Right atrium auricular region (tissue), 2 donors: ENCODE data around the gene LRTM1. TPM values are rescaled to one million over a fixed set of nuclear protein-coding genes. Genes with fewer than 3 reads are reported as not detected.

Experiments used
- DNase-seq: peaks from one replicate; pipeline ENCODE4 v3.0.0-alpha.2; 2019; ENCODE audit warnings: low spot score
- H3K27ac ChIP-seq, 2 donors: fragments of 200-600 bp; sonication (generic); 1 replicate in 1 of 2; 2 replicates in 1 of 2; pipeline ENCODE4 v1.5.1; 2016 to 2019
- H3K27me3 ChIP-seq, 2 donors: fragments of 200-600 bp; sonication (generic); one replicate each; pipeline versions ENCODE4 v1.5.1 to v1.6.0; 2017 to 2019
- H3K36me3 ChIP-seq: fragments of 200-600 bp; sonication (generic); one replicate; pipeline ENCODE4 v1.5.1; 2016
- H3K4me1 ChIP-seq, 2 donors: fragments of 200-600 bp; sonication (generic); one replicate each; pipeline versions ENCODE4 v1.5.1 to v1.6.0; 2017 to 2019
- H3K4me3 ChIP-seq, 2 donors: fragments of 200-600 bp; sonication (generic); 1 replicate in 1 of 2; 2 replicates in 1 of 2; pipeline ENCODE4 v1.5.1; 2017 to 2019; ENCODE audit warnings: mild to moderate bottlenecking in 1 of 2, moderate library complexity in 1 of 2
- H3K9me3 ChIP-seq, 2 donors: fragments of 200-600 bp; sonication (generic); one replicate each; pipeline ENCODE4 v1.5.1; 2019
- CTCF ChIP-seq, 2 donors: fragments of 200-600 bp; sonication (generic); IDR thresholded peaks; one replicate each; pipeline ENCODE4 v1.5.1; 2019; ENCODE audit warnings: antibody characterized with exemption in 2 of 2
- total RNA-seq, 2 donors: library from RNA; depleted of rRNA; stranded (reverse); fragments of >200 nt; gene quantifications; one replicate each; pipeline ENCODE4 v1.1.0, GENCODE V29; 2016

LRTM1 gene
- total RNA-seq, 2 donors from 2014 or later: not detected

- Histone ChIP-seq H3K9me3 (no peaks in the 10 kb centered on the region), H3K27me3 (no peaks in the 10 kb centered on the region), H3K4me3 (no peak overlapping the region), H3K36me3 (no peaks in the 10 kb centered on the region), H3K27ac (peak overlapping the region in 1 of 2 donors; percentile 34), H3K4me1 (peaks cover 0 to 9% of the 10 kb centered on the region in 2 donors)
- DNase-seq: no peak
- no peak for TF ChIP-seq CTCF (IDR thresholded peaks at IDR 0.05)
These were observed 25.8 kb downstream of the LRTM1 start for GRCh38 chr3:54901906-54902685.

GRCh38 chr3:54900838-54901591 lies 26.8 kb downstream of the LRTM1 start:
- H3K27me3 ChIP-seq: no peaks in the 10 kb centered on the region
- DNase-seq: no peak
- H3K9me3 ChIP-seq: no peaks in the 10 kb centered on the region
- H3K4me1 ChIP-seq: peaks cover 0 to 9% of the 10 kb centered on the region in 2 donors
- no peaks in the 10 kb centered on the region for H3K36me3 ChIP-seq
- TF ChIP-seq CTCF (IDR thresholded peaks at IDR 0.05): no peak
- H3K4me3 ChIP-seq: no peak overlapping the region
- H3K27ac ChIP-seq: peak overlapping the region in 1 of 2 donors; percentile 34

GRCh38 chr3:54899273-54899672 lies 28.6 kb downstream of the LRTM1 start:
- no peak for TF ChIP-seq CTCF (IDR thresholded peaks at IDR 0.05)
- no peaks in the 10 kb centered on the region for H3K36me3 ChIP-seq
- H3K27me3 ChIP-seq: no peaks in the 10 kb centered on the region
- no peak overlapping the region for H3K27ac ChIP-seq
- H3K4me3 ChIP-seq: no peak overlapping the region
- H3K4me1 ChIP-seq: peaks cover 0 to 9% of the 10 kb centered on the region in 2 donors
- DNase-seq: no peak
- H3K9me3 ChIP-seq: no peaks in the 10 kb centered on the region

- H3K36me3 ChIP-seq: no peaks in the 10 kb centered on the region
- H3K27me3 ChIP-seq: no peaks in the 10 kb centered on the region
- DNase-seq: no peak
- no peak overlapping the region for H3K27ac ChIP-seq
- H3K9me3 ChIP-seq: no peaks in the 10 kb centered on the region
- peaks cover 0 to 13% of the 10 kb centered on the region in 2 donors for H3K4me1 ChIP-seq
- H3K4me3 ChIP-seq: no peak overlapping the region
- TF ChIP-seq CTCF (IDR thresholded peaks at IDR 0.05): no peak
These were observed 30.7 kb downstream of the LRTM1 start for GRCh38 chr3:54897028-54897711.

- TF ChIP-seq CTCF (IDR thresholded peaks at IDR 0.05): no peak
- Histone ChIP-seq H3K36me3 (no peaks in the 10 kb centered on the region), H3K4me1 (peaks cover 0 to 13% of the 10 kb centered on the region in 2 donors), H3K9me3 (no peaks in the 10 kb centered on the region), H3K4me3 (no peak overlapping the region), H3K27me3 (no peaks in the 10 kb centered on the region), H3K27ac (no peak overlapping the region)
- no peak for DNase-seq
These were observed 32.2 kb downstream of the LRTM1 start for GRCh38 chr3:54895613-54896012.
